IPS DF 19.7 (cell line): ENCODE data around the gene FRYL.
"Not testable (repeated sequence)": the region's sequence is repeated elsewhere in the genome, so short reads cannot be mapped to it uniquely, and the experiment has no call there.

Experiments used
- DNase-seq: peaks from one replicate; pipeline ENCODE4 v3.0.0-alpha.2; 2013; ENCODE audit warnings: low read depth, low spot score

Gene FRYL

GRCh38 chr4:48664938-48665337, 115.1 kb downstream of the FRYL start:
- DNase-seq = no peak

- no peak for DNase-seq
Observed at GRCh38 chr4:48661391-48661790, 118.7 kb downstream of the FRYL start.

GRCh38 chr4:48660347-48660746, 119.7 kb downstream of the FRYL start:
- no peak for DNase-seq

GRCh38 chr4:48654015-48654664, 125.9 kb downstream of the FRYL start:
- no peak for DNase-seq

GRCh38 chr4:48653217-48654014, 126.7 kb downstream of the FRYL start:
- no peak for DNase-seq

GRCh38 chr4:48651914-48652313, 128.2 kb downstream of the FRYL start:
- no peak for DNase-seq

- no peak for DNase-seq
Observed at GRCh38 chr4:48649505-48649904, 130.6 kb downstream of the FRYL start.

- DNase-seq = no peak
Observed at GRCh38 chr4:48645225-48645794, 134.8 kb downstream of the FRYL start.

GRCh38 chr4:48642421-48643374, 137.4 kb downstream of the FRYL start:
- no peak for DNase-seq

- DNase-seq = no peak
Observed at GRCh38 chr4:48641401-48641800, 138.7 kb downstream of the FRYL start.

GRCh38 chr4:48640699-48641098, 139.4 kb downstream of the FRYL start:
- no peak for DNase-seq

- no peak for DNase-seq
Observed at GRCh38 chr4:48640225-48640624, 139.9 kb downstream of the FRYL start.

GRCh38 chr4:48639807-48640206, 140.3 kb downstream of the FRYL start:
- DNase-seq = no peak

GRCh38 chr4:48638586-48638985, 141.5 kb downstream of the FRYL start:
- not testable (repeated sequence) for DNase-seq

- DNase-seq = no peak
Observed at GRCh38 chr4:48636911-48637310, 143.2 kb downstream of the FRYL start.

GRCh38 chr4:48635980-48636379, 144.1 kb downstream of the FRYL start:
- no peak for DNase-seq

- no peak for DNase-seq
Observed at GRCh38 chr4:48635310-48635709, 144.8 kb downstream of the FRYL start.

GRCh38 chr4:48634688-48635308, 145.3 kb downstream of the FRYL start:
- DNase-seq = no peak

- no peak for DNase-seq
Observed at GRCh38 chr4:48633657-48634056, 146.4 kb downstream of the FRYL start.

GRCh38 chr4:48629458-48629857, 150.6 kb downstream of the FRYL start:
- no peak for DNase-seq

- no peak for DNase-seq
Observed at GRCh38 chr4:48623182-48623780, 156.8 kb downstream of the FRYL start.
